ENCODE measurements around the gene RTP3.

GRCh38 chr3:46484911-46485778 is 12.6 kb upstream of the RTP3 start:
- TF ChIP-seq CTCF (IDR thresholded peaks at IDR 0.05) = no peak
- TF ChIP-seq EZH2 (IDR thresholded peaks at IDR 0.05; ENCODE audit: borderline replicate concordance, insufficient read depth, low read depth, low read length, poor library complexity, severe bottlenecking) = no peak

Measured in B cell (primary cell).